CD4-positive, alpha-beta T cell treated with Interleukin-15 for 4 hours (primary cell): ENCODE data around the gene DTX3.
"Not testable (repeated sequence)": the region's sequence is repeated elsewhere in the genome, so short reads cannot be mapped to it uniquely, and the experiment has no call there.

Experiments used
- DNase-seq: peaks from one replicate; pipeline ENCODE4 v3.0.0-alpha.2; 2020; ENCODE audit warnings: low spot score

DTX3 gene

GRCh38 chr12:57632073-57632957 lies 27.7 kb downstream of the DTX3 start:
- DNase-seq, result no peak

- DNase-seq, result peak; percentile 52
Measured at GRCh38 chr12:57632958-57633840, 28.6 kb downstream of the DTX3 start, which contains the start of gene B4GALNT1. Gene B4GALNT1 (minus strand): TSS chr12:57633201. CDS start chr12:57632132, 1,069 bp downstream.

DNA sequence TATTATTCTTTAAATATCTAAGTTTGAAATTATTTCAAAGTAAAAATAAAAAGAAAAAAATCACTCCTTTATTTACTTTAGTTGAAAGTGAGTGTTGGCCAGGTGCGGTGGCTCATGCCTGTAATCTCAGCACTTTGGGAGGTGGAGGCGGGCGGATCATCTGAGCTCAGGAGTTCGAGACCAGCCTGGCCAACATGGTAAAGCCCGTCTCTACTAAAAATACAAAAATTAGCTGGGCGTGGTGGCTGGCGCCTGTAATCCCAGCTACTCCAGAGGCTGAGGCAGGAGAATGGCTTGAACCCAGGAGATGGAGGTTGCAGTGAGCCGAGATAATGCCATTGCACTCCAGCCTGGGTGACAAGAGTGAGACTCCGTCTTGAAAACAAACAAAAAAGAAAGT lies 32.1 kb downstream of the DTX3 start:
- DNase-seq, result not testable (repeated sequence)

GRCh38 chr12:57637364-57637763 lies 32.7 kb downstream of the DTX3 start:
- no peak for DNase-seq

DNA sequence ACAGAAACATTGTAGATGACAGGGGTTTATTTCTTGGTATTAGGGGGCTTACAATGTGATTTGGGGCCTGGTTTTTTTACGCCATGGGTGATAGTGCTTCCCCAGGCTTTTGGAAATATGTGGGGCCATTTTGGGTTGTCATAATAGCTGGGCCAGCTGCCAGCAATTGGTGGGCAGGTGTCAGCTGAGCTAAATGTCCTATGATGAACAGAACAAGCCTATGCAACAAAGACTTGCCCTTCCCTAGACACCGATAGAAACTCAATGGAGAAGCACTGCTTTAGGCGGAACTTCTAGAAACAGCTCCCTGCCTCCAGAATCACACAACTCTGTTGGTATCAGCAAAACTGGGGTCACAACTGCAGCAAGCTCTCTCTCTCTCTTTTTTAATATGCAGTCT lies 33.5 kb downstream of the DTX3 start:
- no peak for DNase-seq

DNA sequence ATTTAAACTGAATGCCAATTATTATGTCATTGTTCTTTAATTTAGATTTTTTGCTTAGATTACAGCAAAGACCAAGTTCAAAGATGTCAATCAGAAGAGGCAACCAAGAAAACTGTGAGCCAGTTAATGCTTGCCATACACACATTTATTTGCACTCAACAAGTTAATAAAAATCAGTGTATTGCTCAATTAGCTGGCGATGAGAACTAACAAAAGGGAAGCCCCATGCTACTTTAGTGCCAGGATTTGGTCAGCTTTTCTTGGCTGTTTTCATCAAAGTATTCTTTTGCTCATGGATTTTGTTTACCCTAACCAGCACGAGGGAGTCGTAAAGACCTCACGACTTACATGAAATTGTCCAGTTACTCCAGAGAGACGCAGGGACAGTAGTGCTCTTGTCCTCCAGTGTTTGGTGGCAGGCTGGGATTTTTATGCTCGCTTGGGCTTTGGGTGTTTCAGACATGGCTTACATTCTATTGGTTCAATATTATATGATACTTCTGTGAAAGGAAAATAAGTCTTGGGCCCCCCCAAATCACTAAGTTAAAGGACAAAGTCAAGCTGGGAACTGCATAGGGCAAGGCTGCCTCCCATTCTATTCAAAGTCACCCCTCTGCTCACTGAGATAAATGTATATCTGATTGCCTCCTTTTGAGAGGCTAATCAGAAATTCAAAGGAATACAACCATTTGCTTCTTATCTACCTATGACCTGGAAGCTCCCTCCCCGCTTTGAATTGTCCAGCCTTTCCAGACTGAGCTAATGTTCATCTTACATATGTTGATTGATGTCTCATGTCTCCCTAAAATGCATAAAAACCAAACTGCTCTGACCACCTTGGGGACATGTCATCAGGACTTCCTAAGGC lies 35.8 kb downstream of the DTX3 start:
- DNase-seq, result no peak

DNA sequence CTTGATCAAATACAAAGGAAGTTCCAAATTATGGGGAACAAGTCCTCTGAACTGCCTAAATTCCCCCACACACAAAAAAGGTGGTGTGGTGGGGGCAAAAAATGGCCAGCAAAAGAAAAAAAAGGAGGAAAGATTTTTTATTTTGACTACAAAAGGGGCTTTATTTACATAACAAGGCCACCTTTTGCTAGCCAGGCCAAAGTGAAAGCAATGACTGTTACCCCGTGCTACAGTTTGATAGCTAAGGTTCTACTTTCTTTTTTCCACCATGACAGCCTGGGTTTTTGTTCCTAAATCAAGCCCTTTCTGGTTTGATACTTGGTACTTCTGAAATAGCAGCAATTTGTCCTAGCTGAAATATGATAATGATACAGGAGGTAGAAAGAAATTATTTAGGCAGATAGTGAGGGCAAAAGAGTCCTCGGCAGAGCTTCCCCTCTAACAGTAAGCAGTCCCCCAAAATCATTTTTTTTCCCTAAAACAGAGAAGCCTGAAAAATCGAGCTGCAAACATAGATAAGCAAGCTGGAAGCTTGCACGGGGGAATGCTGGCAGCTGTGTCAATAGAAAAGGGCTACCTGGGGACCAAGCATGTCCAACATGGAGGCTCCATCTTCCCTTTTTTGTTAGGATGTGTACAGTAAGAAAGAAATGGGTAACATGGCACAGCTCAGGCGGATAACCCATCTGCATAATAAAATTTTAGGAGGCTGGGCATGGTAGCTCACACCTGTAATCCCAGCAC lies 37.2 kb downstream of the DTX3 start:
- DNase-seq, result no peak

DNA sequence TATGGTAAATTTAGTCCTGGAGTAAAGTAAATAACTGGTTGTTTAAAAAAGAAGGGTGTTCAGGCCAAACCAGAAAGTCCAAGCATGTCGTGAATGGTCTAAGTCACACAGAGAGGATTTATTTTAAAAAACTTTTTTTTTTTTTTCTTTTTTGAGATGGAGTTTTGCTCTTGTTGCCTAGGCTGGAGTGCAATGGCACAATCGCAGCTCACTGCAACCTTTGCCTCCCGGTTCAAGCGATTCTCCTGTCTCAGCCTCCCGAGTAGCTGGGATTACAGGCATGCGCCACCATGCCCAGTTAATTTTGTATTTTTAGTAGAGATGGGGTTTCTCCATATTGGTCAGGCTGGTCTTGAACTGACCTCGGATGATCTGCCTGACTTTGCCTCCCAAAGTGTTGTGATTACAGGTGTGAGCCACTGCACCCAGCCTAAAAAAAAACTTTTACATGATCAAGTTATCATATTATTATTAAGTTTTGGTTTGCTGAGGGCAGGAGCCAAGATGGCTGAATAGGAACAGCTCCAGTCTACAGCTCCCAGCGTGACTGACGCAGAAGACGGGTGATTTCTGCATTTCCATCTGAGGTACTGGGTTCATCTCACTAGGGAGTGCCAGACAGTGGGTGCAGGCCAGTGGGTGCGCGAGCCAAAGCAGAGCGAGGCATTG lies 41.5 kb downstream of the DTX3 start:
- not testable (repeated sequence) for DNase-seq

DNA sequence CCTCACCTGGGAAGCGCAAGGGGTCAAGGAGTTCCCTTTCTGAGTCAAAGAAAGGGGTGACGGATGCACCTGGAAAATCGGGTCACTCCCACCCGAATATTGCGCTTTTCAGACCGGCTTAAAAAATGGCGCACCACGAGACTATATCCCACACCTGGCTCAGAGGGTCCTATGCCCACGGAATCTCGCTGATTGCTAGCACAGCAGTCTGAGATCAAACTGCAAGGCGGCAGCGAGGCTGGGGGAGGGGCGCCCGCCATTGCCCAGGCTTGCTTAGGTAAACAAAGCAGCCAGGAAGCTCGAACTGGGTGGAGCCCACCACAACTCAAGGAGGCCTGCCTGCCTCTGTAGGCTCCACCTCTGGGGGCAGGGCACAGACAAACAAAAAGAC lies 42.0 kb downstream of the DTX3 start:
- DNase-seq, result not testable (repeated sequence)

DNA sequence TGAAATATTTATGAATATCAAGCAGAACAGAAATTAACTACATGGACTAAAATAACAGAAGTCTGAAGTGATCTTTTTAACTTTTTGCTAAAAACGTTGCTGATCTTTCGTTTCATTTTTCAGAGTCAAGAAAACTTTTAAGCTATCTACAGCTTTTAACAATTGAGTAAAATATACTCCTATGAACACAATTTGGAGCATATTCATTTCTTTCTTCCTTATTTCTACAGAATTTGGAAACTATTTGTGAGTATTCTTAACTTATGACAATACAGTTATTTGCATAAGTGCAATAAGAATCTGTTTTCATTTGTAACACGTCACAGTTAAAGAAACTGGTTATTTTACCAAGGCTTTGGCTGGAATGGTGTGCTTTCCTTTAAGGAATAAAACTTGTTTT lies 49.4 kb downstream of the DTX3 start:
- DNase-seq, result no peak

DNA sequence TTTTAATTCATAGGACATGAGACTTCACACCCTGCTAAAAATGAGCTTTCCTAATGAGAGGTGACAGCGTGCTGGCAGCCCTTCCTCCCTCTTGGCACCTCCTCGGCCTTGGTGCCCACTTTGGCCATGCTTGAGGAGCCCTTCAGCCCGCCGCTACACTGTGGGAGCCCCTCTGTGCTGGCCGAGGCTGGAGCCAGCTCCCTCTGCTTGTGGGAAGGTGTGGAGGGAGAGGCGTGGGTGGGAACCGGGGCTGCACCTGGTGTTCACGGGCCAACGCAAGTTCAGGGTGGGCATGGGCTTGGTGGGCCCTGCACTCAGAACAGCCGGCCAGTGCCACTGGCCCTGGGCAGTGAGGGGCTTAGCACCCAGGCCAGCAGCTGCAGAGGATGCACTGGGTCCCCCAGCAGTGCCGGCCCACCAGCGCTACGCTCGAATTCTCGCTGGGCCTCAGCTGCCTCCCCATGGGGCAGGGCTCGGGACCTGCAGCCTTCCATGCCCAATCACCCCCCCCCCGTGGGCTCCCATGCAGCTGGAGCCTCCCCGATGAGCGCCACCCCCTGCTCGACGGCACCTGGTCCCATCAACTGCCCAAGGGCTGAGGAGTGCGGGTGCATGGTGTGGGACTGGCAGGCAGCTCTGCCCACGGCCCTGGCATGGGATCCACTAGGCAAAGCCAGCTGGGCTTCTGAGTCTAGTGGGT lies 51.1 kb downstream of the DTX3 start:
- DNase-seq, result no peak

DNA sequence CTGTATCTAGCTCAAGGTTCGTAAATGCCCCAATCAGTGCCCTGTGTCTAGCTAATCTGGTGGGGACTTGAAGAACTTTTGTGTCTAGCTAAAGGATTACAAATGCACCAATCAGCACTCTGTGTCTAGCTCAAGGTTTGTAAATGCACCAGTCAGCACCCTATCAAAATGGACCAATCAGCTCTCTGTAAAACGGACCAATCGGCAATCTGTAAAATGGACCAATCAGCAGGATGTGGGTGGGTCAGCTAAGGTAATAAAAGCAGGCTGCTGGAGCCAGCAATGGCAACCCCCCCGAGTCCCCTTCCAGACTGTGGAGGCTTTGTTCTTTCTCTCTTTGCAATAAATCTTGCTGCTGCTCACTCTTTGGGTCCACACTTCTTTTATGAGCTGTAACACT lies 51.8 kb downstream of the DTX3 start:
- DNase-seq, result not testable (repeated sequence)

- DNase-seq, result no peak
Measured at GRCh38 chr12:57657744-57658143, 53.1 kb downstream of the DTX3 start.

DNA sequence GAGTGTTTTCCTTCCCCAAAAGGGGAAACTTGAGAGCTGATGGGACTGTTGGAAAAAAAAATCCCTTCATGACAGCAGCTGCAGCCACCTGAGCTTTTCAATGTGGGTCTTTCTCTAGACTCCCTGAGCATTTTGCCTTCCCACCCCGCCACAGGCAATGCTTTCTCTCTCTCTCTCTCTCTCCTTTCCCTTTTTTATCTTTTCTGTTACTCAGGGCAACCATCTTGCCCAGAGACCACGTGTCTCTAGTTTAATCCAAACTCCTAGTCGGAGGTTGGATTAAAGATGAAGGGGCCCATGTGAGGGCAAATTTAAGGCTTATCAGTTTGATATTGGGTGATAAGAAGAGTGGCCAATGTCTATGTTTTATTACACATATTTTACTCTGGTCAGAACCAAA lies 54.3 kb downstream of the DTX3 start:
- no peak for DNase-seq
